HEK293 (cell line): ENCODE data around the gene ICE2.

Source experiments
- CTCF ChIA-PET: fragments of 350-600 bp; formaldehyde crosslinking; extraction: SDS; loops from one replicate; lab custom pipeline; 2021; ENCODE audit warnings: antibody characterized with exemption; lab: Yijun Ruan, JAX
- POLR2A ChIA-PET: fragments of 300-600 bp; formaldehyde crosslinking; extraction: SDS; loops from one replicate; lab custom pipeline; 2020; ENCODE audit warnings: antibody characterized with exemption, inconsistent platforms; lab: Yijun Ruan, JAX
- H3K27ac ChIP-seq: fragments of 200-500 bp; sonication (Bioruptor generic); 2 replicates; pipeline ENCODE4 v1.5.1; 2014; ENCODE audit warnings: low read depth, low read length, control low read depth, inconsistent platforms; ENCODE audit errors: extremely low read depth
- H3K36me3 ChIP-seq, 2 experiments: fragments of 200-500 bp in 1 of 2; sonication (Bioruptor generic) in 1 of 2; 1 replicate in 1 of 2; 2 replicates in 1 of 2; pipeline ENCODE4 v1.5.1; 2014 to 2017; ENCODE audit warnings: inconsistent platforms in 2 of 2, low read length in 2 of 2; ENCODE audit not compliant: control insufficient read depth in 2 of 2, insufficient read depth in 1 of 2
- H3K4me1 ChIP-seq: fragments of 200-500 bp; sonication (Bioruptor generic); 2 replicates; pipeline ENCODE4 v1.5.1; 2014; ENCODE audit warnings: mild to moderate bottlenecking, low read length, inconsistent platforms; ENCODE audit not compliant: control insufficient read depth, insufficient read depth
- H3K4me3 ChIP-seq: 2 replicates; pipeline ENCODE4 v1.5.1; 2011; ENCODE audit warnings: low read depth, mild to moderate bottlenecking, control low read depth, low read length, moderate library complexity
- H3K9me3 ChIP-seq: fragments of 200-500 bp; sonication (Bioruptor generic); 2 replicates; pipeline ENCODE4 v1.5.1; 2014; ENCODE audit warnings: low read depth, low read length, inconsistent platforms; ENCODE audit not compliant: control insufficient read depth, insufficient read depth
- GFI1B ChIP-seq: fragments of 450-650 bp; formaldehyde crosslinking; IDR thresholded peaks from 2 replicates; pipeline ENCODE4 v1.5.1; 2016; ENCODE audit warnings: missing biosample characterization, missing genetic modification characterization
- HIC1 ChIP-seq: fragments of 450-650 bp; formaldehyde crosslinking; IDR thresholded peaks from 2 replicates; pipeline ENCODE4 v1.5.1; 2016; ENCODE audit warnings: missing biosample characterization, missing genetic modification characterization
- KLF17 ChIP-seq: fragments of 450-650 bp; formaldehyde crosslinking; IDR thresholded peaks from 2 replicates; pipeline ENCODE4 v1.5.1; 2016; ENCODE audit warnings: missing biosample characterization, missing genetic modification characterization
- KLF9 ChIP-seq: fragments of 450-650 bp; formaldehyde crosslinking; IDR thresholded peaks from 2 replicates; pipeline ENCODE4 v1.5.1; 2016; ENCODE audit warnings: missing biosample characterization, missing genetic modification characterization, low read depth
- PRDM6 ChIP-seq: fragments of 450-650 bp; formaldehyde crosslinking; IDR thresholded peaks from 2 replicates; pipeline ENCODE4 v1.5.1; 2017; ENCODE audit warnings: missing biosample characterization, missing genetic modification characterization
- WT1 ChIP-seq: fragments of 450-650 bp; formaldehyde crosslinking; IDR thresholded peaks from 2 replicates; pipeline ENCODE4 v1.5.1; 2016; ENCODE audit warnings: missing biosample characterization, missing genetic modification characterization
- YY2 ChIP-seq: fragments of 450-650 bp; formaldehyde crosslinking; IDR thresholded peaks from 2 replicates; pipeline ENCODE4 v1.5.1; 2016; ENCODE audit warnings: missing biosample characterization, missing genetic modification characterization
- ZBTB11 ChIP-seq: fragments of 450-650 bp; formaldehyde crosslinking; conservative IDR thresholded peaks from 2 replicates; pipeline ENCODE4 v1.5.1; 2016; ENCODE audit warnings: low read depth, missing biosample characterization, missing genetic modification characterization
- ZBTB20 ChIP-seq: fragments of 450-650 bp; formaldehyde crosslinking; IDR thresholded peaks from 2 replicates; pipeline ENCODE4 v1.5.1; 2016; ENCODE audit warnings: missing biosample characterization, missing genetic modification characterization
- ZBTB26 ChIP-seq: fragments of 450-650 bp; formaldehyde crosslinking; optimal IDR thresholded peaks from 2 replicates; pipeline ENCODE3; 2016; ENCODE audit warnings: missing biosample characterization, mild to moderate bottlenecking, missing genetic modification characterization
- ZBTB8A ChIP-seq: fragments of 450-650 bp; formaldehyde crosslinking; IDR thresholded peaks from 2 replicates; pipeline ENCODE4 v1.5.1; 2016; ENCODE audit warnings: missing biosample characterization, missing genetic modification characterization
- ZEB2 ChIP-seq: fragments of 450-650 bp; formaldehyde crosslinking; IDR thresholded peaks from 2 replicates; pipeline ENCODE4 v1.5.1; 2016; ENCODE audit warnings: missing biosample characterization, missing genetic modification characterization
- ZNF10 ChIP-seq: fragments of 450-650 bp; formaldehyde crosslinking; IDR thresholded peaks from 2 replicates; pipeline ENCODE4 v1.5.1; 2017; ENCODE audit warnings: missing biosample characterization, missing genetic modification characterization
- ZNF184 ChIP-seq: fragments of 450-650 bp; IDR thresholded peaks from 2 replicates; pipeline ENCODE4 v1.5.1; 2018; ENCODE audit warnings: missing biosample characterization, mild to moderate bottlenecking, missing genetic modification characterization
- ZNF362 ChIP-seq: fragments of 450-650 bp; formaldehyde crosslinking; IDR thresholded peaks from 2 replicates; pipeline ENCODE4 v1.5.1; 2016; ENCODE audit warnings: missing biosample characterization, missing genetic modification characterization
- ZNF404 ChIP-seq: fragments of 450-650 bp; formaldehyde crosslinking; IDR thresholded peaks from 2 replicates; pipeline ENCODE4 v1.5.1; 2017; ENCODE audit warnings: missing biosample characterization, missing genetic modification characterization
- ZNF560 ChIP-seq: fragments of 450-650 bp; formaldehyde crosslinking; IDR thresholded peaks from 2 replicates; pipeline ENCODE4 v1.5.1; 2017; ENCODE audit warnings: missing biosample characterization, missing genetic modification characterization, borderline replicate concordance
- ZNF571 ChIP-seq: fragments of 450-650 bp; formaldehyde crosslinking; IDR thresholded peaks from 2 replicates; pipeline ENCODE4 v1.5.0; 2017; ENCODE audit warnings: missing biosample characterization, missing genetic modification characterization
- ZNF596 ChIP-seq: fragments of 450-650 bp; IDR thresholded peaks from 2 replicates; pipeline ENCODE4 v1.5.0; 2018; ENCODE audit warnings: missing biosample characterization, mild to moderate bottlenecking, missing genetic modification characterization, moderate library complexity
- ZNF629 ChIP-seq: fragments of 450-650 bp; formaldehyde crosslinking; IDR thresholded peaks from 2 replicates; pipeline ENCODE4 v1.5.1; 2017; ENCODE audit warnings: missing biosample characterization, missing genetic modification characterization
- ZNF76 ChIP-seq: fragments of 450-650 bp; formaldehyde crosslinking; IDR thresholded peaks from 2 replicates; pipeline ENCODE4; 2016; ENCODE audit warnings: low read depth, missing biosample characterization, missing genetic modification characterization, borderline replicate concordance
- ZNF768 ChIP-seq: fragments of 450-650 bp; formaldehyde crosslinking; IDR thresholded peaks from 2 replicates; pipeline ENCODE4 v1.5.1; 2018; ENCODE audit warnings: missing biosample characterization, mild to moderate bottlenecking, missing genetic modification characterization
- ZSCAN30 ChIP-seq: fragments of 450-650 bp; IDR thresholded peaks from 2 replicates; pipeline ENCODE4 v1.5.1; 2018; ENCODE audit warnings: missing biosample characterization, mild to moderate bottlenecking, missing genetic modification characterization, moderate library complexity
- ZSCAN4 ChIP-seq: fragments of 450-650 bp; formaldehyde crosslinking; IDR thresholded peaks from 2 replicates; pipeline ENCODE4 v1.5.1; 2017; ENCODE audit warnings: missing biosample characterization, missing genetic modification characterization
- ZXDB ChIP-seq: fragments of 450-650 bp; formaldehyde crosslinking; IDR thresholded peaks from 2 replicates; pipeline ENCODE4 v1.5.1; 2016; ENCODE audit warnings: missing biosample characterization, missing genetic modification characterization

Gene ICE2

GRCh38 chr15:60478566-60479360 lies at the start of gene ICE2:
Gene ICE2 (minus strand): TSS chr15:60479142. CDS start chr15:60477977, 1,165 bp downstream.
- CTCF ChIA-PET: no interaction called here
- H3K36me3 ChIP-seq: peaks cover 4 to 15% of the 10 kb centered on the region in 2 experiments
- POLR2A ChIA-PET: no interaction called here
- peak within 1 kb of the TSS; percentile 71 for H3K27ac ChIP-seq
- H3K9me3 ChIP-seq: no peaks in the 10 kb centered on the region
- H3K4me1 ChIP-seq: no peaks in the 10 kb centered on the region
- H3K4me3 ChIP-seq: peak within 1 kb of the TSS; percentile 94
- TF ChIP-seq ZBTB26: peak; percentile 92
- no peak for TF ChIP-seq HIC1 (tag by site-specific recombination)
- peak; percentile 35; the same call in 1 of the 2 replicates for TF ChIP-seq WT1 (tag by site-specific recombination)
- peak; percentile 91 for TF ChIP-seq ZBTB20 (tag by site-specific recombination)
- peak; percentile 50; the same call in 1 of the 2 replicates for TF ChIP-seq ZEB2 (tag by site-specific recombination)
- 0 out of 2 replicates have a peak, but pooled peaks have one; percentile 9 for TF ChIP-seq ZSCAN30 (tag by site-specific recombination)
- TF ChIP-seq ZNF768 (tag by site-specific recombination): no peak
- peak; percentile 66 for TF ChIP-seq YY2
- TF ChIP-seq ZBTB8A (tag by site-specific recombination): peak; percentile 95
- TF ChIP-seq KLF17 (tag by site-specific recombination): peak; percentile 69; the same call in 1 of the 2 replicates
- TF ChIP-seq ZNF76 (tag by site-specific recombination): peak; percentile 67
- TF ChIP-seq ZNF560 (tag by site-specific recombination): no peak
- TF ChIP-seq ZNF184 (tag by site-specific recombination): peak; percentile 74
- peak; percentile 95 for TF ChIP-seq ZXDB (tag by site-specific recombination)
- no peak for TF ChIP-seq ZNF596 (tag by site-specific recombination)
- TF ChIP-seq ZNF571 (tag by site-specific recombination): no peak
- TF ChIP-seq ZNF404 (tag by site-specific recombination): no peak
- no peak for TF ChIP-seq ZNF362 (tag by site-specific recombination)
- no peak for TF ChIP-seq ZNF10 (tag by site-specific recombination)
- peak; percentile 84 for TF ChIP-seq ZBTB11 (tag by site-specific recombination)
- TF ChIP-seq ZSCAN4: 0 out of 2 replicates have a peak, but pooled peaks have one; percentile 21
- TF ChIP-seq PRDM6: no peak
- TF ChIP-seq ZNF629: peak; percentile 77
- no peak for TF ChIP-seq GFI1B (tag by site-specific recombination)
- TF ChIP-seq KLF9 (tag by site-specific recombination): peak; percentile 81
